GM21723 (cell line): ENCODE results near the gene MTRR.
A peak's percentile ranks its signal among the peaks of the same experiment; 100 is the strongest.

Experiments
- ATAC-seq: cut with Tn5 transposase; IDR thresholded peaks from one replicate; pipeline ENCODE4 v1.9.1; 2021; ENCODE audit warnings: mild to moderate bottlenecking, moderate library complexity; ENCODE audit not compliant: unreplicated experiment

MTRR gene

DNA sequence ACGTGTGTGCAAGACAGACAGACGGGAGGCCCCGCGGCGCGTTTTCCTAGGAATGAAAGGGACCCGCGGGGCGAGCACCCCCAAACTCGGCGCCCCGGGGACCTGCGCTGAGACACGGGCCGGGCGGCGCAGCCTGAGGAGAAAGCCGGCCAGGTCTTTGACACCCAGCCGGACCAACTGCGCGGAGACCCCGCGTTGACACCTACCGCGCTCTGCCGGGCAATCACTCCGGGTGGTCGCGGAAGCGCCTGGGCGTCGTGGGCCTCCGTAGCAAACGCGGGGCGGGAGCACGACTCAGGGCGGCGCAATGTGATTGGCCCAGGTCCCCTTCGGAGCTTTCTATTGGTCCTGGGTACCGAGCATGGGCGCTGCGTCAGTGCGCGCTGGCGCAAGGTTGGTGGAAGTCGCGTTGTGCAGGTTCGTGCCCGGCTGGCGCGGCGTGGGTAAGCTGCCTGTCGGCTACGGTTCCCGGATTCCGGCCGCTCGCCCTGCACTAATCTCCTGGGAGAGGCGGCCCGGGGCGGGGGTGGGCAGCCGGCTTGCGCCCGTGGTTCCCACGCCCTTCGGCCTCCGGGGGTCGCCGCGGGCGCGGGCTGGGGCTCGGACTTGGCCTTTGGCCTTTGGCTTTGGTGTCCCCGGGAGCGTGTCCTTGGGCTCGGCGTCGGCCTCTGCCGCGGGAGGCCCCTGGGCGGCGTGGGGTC, at the start of gene MTRR, which contains the start of gene FASTKD3:
Gene MTRR, plus strand, starts transcription at position 376 of the 701 bp plus-strand sequence. CDS start 1,647 bp downstream, outside the sequence.
Gene FASTKD3, minus strand, starts transcription at position 259 of the 701 bp plus-strand sequence. CDS start 948 bp downstream, outside the sequence.
- peak; percentile 96 for ATAC-seq

DNA sequence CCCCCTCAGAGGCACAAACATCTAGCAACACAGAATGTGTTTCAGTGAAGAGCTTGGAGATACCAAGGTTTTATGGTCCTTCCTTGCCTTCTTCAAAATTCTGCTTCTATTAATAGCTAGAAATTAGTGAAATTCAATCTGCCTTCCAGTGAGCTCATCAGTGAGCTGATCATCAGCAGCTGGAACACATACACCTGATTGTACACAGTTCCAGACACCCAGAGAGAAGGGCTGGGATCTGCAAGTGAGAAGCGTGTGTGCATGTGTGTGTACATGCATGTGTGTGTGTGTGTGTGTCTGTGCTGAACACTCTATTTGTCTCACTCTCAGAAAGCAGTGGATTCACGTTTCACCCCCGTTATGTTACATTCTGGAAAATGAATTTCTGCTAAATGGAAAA, 46.5 kb upstream of the MTRR start:
- ATAC-seq: no peak

DNA sequence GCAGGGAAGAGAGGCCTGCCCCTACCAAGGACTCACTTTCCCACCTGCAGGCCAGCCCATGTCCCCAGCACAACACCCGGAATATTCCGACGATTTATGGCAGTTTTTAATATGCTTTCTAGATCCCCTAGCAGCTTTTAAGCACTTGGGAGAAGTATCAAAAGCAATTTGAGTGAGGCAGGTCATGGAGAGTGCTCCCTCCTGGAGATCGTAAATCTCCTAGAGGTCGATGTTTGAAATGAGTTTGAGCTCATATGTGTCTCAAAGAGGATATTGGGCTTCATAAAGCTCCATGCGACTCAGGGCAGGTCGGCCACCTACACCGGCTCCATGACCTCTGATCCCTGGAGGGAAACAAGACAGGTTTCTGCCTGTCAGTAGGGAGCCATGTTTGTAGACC, 45.4 kb upstream of the MTRR start:
- ATAC-seq: no peak

DNA sequence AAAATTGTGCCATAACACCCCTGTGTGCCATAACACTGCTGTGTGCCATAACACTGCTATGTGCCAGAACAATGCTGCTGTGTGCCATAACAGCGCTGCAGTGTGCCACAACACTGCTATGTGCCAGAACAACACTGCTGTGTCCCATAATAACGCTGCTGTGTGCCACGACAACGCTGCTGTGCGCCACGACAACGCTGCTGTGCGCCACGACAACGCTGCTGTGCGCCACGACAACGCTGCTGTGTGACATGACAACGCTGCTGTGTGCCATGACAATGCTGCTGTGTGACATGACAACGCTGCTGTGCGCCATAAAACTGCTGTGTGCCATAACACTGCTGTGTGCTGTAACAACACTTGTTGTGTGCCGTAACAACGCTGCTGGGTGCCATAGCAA, 44.0 kb upstream of the MTRR start:
- no peak for ATAC-seq

DNA sequence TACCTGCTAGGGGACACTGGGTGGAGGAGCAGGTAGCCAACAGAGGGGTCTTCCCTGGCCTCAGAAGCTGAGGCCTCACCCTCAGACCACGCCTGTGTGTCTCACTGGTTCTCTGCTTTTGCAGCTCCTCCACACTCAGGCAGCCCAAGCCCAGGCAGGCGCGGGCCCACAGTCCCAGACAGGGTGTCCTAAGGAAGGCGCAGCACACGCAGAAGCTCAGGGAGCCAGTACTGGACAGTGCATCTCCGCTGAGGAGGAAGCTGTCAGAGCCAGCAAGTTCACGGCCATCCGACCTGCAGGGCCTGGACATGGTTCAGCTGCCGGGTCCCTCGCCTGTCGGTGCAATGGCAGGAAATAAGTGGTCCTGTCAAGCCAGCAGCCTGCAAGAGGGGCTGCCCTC, 43.3 kb upstream of the MTRR start:
- ATAC-seq: no peak

DNA sequence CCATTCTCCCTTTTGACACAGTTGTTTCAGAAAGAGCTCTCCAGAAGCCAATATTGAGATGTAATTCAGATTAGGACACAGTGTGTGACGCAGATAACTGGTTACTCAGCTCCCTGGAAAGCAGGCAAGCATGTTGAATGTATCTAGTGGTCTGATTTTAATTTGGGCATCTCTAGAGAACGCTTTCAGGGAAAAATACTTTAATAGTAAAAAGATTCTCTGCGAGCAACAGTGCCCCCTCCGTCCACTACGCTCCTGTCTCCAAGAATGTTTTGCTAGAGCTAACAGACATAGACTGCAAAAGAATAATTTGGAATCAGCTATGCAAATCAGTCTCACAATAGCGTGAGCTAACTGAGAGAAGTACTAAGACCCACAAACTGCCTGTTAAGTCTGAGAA, 41.3 kb upstream of the MTRR start:
- no peak for ATAC-seq

DNA sequence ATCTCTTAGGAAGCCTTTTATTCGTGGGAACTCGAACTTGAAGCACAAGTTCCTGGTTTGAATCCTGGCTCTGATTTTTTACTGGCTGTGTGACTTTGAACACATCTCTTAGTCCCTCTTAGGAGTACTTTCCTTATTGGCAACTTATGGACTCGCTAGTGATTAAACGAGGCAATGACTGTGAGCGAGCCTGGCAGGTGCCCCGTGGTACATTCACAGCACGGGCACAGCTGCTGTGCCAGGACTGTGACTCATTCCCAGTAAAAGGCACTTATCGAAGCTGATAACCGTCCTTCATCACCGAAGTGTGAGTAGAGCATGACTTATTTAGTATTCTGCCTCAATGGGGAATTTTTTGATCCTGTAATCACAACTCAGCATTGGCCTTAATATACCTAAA, 40.7 kb upstream of the MTRR start:
- no peak for ATAC-seq

DNA sequence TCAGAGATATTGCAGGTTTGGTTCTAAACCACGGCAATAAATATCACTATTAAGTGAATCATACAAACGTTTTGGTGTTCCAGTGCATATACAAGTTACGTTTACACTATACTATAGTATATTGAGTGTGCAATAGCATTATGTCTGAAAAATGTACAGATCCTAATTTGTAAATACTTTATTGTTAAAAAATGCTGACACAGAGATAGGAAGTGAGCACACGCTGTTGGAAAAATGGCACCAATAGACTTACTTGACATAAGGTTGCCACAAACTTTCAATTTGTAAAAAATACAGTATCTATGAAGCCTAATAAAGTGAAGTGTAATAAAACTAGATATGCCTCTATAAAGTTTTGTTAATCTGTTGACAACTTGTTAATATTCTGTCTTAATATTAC, 34.0 kb upstream of the MTRR start:
- ATAC-seq: no peak

DNA sequence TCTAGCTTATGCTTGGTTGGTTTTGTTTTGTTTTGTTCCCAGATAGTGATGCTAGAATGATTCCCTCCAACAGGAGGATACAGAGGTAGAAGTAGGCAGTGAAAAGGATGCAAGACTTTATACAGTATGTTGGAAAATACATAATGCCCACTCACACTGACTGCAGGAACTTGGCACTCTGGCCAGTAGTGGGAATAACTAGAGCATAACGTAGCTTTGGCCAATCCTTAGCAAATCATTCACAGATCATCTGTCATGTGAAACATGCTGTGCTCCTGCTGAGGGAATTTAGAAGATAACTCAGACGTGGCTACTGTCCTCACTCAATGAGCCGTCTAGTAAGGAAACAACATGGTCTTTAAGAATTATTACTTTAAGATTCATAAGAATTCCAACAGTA, 31.5 kb upstream of the MTRR start:
- ATAC-seq: no peak

DNA sequence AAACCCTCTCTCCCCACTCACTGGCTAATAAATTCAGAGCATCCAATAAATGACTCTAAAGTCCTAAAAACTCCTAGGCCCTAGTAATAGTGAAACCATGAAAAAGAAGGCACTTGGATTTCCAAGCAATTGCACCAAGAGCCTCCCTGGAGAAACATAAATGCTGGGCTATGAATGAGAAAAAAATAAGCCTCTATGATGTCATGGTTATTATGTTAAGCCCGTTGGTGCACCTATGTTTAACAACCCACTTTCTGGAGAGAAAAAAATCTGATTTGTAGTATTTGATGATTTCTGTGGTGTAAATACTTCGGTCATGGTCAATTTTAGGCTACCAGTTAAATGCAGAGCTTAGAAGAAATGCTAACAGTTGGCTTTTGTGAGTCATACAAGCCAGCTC, 26.4 kb upstream of the MTRR start:
- ATAC-seq: no peak

DNA sequence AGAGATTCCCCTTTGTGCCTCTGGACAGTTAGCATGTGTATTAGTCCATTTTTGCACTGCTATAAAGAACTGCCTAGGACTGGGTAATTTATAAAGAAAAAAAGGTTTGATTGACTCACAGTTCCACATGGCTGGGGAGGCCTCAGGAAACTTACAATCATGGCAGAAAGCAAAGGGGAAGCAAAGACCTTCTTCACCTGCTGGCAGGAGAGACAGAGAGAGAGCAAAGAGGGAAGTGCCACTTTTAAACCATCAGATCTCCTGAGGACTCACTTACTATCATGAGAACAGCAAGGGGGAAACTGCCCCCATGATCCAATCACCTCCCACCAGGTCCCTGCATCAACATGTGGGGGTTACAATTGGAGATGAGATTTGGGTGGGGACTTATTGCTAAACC, 24.0 kb upstream of the MTRR start:
- no peak for ATAC-seq

DNA sequence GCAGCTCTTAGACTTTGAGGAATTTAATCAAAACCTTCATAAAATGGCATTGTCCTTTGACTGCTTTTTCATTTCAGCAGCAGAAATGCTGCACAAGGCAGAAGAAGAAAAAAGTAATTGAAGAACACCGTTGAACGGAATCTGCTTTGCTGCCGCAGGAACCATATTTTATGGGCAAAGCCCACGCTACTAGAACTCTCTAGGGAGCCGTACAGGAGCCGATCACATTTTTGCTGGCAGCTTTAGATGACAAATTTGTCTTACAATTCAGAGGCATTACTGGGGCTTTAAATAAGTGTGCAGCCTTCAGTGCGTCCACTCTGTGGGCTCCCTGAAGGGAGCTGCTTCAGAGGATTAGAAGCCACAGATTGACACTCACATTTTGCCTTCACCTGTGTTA, 23.4 kb upstream of the MTRR start:
- no peak for ATAC-seq

DNA sequence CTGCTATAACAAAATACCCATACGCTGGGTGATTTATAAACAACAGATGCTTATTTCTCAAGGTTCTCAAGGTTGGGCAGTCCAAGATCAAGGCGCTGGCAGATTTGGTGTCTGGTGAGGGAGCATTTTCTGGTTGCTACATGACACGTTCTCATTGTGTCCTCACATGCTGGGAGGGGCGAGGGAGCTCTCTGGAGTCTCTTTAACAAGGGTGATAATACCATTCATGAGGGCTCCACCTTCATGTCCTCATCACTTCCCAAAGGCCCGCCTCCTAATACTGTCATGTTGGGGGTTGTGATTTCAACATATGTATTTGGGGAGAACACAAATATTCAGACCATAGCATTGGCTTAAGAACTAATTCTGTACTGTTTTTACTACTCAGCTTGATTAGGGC, 22.6 kb upstream of the MTRR start:
- no peak for ATAC-seq

DNA sequence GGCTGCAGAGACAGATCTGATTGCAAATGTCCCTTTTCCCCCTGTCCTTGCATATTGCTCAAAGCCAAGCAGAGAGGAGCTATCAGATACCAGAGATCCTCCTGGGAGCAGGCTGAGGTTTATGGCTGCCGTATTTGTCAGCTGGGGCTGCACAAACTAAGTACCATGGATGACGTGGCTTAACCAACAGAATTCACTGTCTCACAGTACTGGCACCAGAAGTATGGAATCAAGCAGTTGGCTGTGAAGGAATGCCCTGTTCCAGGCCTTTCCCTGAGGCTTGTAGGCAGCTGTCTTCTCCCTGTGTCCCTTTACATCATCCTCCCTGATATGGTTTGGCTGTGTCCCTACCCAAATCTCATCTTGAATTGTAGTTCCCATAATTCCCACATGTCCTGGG, 20.7 kb upstream of the MTRR start:
- ATAC-seq: no peak

DNA sequence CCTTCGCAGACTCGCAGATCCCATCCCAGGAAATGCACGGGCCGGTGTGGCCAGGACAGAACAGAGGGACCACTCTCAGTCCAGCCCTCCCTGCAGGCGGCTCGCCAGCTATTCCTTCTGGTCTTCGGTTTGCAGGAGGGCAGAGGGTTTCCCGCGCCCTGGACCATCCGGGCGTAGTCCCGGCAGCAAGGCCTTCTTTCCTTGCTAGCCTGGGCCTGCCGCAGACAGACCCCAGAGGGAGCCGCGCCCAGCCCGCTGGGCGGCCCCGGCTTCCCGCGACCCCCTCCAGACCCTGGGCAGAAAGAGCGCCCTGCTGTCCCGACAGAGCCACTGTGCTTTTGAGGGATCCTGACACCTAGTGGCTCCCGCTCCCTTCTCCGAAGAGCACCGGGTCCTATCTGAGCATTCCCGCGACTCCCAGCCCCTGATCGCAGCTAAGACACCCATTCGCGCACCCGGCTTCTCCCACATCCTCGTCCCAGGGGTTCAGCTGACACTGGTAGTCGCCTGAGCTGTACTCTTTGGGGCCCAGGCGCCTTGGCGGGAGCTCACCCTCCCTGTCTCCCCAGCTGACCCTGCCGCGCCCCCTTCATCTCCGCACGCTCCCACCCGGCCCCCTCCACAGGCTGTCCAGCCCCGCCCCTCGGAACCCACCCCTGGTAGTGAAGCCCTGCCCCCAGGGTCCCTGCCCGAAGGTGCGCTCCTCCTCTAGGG, 19.1 kb upstream of the MTRR start:
- ATAC-seq: no peak

DNA sequence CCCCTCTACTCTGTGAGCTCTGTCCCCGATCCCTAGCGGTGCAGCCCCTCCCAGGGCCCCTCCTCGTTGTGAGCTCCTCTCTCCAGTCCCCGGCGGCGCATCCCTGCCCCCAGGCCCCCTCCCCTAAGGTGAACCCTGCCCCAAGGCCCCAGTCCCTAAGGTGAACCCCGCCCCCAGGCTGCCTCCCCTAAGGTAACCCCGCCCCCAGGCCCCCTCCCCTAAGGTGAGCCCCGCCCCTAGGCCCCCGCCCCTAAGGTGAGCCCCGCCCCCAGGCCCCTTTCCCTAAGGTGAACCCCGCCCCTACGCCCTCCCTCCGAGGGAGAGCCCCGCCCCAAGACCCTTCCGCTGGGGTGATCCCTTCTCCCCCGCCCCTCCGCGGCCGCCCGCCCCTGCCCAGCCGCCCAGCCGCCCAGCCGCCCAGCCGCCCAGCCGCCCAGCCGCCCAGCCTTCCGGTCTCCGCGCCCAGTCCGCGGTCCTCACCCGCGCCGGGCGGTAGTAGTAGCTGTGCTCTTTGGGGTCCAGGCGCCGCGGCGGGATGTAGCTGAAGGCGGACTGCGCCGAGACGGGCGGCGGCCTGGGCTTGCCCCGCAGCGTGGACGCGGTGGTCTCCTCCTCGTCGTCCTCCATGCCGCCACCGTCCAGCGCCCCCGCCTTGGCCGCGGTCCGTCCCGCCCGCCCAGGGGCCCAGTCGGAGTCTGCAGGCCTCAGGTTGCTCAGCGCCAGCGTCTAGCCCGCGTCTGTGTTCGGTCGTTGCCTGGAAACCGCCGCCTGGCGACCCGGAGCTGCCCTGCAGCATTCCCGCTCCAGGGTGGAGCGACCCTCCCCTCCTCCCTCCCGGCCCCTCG, 18.3 kb upstream of the MTRR start, which contains the start of gene CFAP90:
Gene CFAP90, minus strand, starts transcription at position 739 of the 845 bp plus-strand sequence. Its CDS starts 112 bp downstream, at position 627.
- no peak for ATAC-seq

DNA sequence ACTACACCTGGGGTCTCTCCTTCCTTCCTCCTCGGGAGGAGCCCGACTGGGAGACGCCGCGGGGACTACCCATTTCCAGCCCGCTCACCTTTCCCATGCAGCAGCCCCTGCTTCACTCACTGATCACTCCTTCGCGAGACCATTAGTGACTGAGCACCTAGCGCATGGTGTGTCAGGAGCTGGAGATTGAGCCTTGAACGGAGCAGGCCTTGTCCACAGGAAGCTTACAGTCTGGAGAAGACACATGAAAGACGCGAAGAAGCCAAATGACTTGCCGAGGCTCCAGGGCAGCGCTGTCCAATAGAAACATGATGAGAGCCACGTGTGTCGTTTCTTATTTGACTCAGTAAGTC, 17.7 kb upstream of the MTRR start:
- no peak for ATAC-seq

DNA sequence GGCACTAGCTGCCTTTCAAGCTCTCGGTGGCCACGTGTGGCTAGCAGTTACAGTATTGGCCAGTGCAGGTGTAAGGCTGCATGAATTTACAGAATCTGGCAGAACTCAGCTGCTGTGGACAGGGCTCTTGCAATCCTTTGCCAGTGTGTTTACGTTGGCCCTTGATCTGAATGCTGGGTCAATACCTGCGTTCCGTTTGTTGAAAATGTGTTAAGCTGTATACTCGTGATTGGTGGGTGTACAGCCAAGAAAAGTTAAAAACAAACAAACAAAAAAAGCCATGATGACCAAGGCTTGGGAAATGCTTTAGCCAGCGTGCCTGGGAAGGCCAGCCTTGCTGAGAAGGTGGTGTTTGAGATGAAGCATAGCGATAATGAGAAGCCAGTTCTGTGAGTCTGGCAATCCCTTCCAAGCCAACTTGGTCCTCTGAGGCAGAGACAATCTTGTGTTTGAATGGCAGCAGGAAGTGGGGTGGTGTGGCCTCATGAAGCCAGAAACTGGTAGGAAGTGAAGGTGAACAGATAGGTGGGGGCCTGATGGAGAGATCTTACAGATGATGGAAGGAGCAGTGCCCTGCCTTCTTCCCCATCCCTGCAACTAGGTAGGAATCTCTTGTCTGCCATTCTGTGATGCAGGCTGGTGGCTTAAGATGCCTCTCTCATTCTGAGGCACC, 17.2 kb upstream of the MTRR start:
- ATAC-seq: no peak

DNA sequence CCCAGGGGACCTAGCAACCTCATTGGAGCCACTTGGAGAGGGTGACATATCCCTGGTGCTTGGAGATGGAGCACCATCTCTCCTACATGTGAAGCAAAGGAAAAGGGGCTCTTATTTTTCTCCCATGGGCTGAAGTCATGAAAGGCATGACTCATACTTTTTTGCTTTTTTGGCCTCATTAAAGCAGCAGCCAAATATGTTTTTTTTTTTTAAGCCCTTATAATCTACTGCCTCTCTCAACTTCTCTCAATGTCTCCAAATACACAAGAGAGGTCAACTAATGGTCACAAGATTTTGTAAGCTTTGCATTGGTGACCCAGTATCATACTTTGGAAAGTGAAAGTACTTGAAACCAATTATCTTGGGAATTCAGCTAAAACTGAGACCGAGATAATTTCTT, 16.4 kb upstream of the MTRR start:
- ATAC-seq: no peak

DNA sequence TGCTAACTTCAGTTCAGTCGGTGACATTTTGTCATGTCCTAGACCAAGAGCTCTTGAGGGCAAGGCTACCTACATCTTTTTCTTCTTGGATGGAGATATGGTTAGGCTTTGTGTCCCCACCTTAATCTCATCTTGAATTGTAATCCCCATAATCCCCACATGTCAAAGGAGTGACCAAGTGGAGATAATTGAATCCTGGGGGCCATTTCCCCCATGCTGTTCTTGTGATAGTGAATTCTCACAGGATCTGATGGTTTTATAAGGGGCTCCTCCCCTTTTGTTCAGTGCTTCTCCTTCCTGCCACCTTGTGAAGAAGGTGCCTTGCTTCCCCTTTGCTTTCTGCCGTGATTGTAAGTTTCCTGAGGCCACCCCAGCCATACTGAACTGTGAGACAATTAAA, 16.0 kb upstream of the MTRR start:
- ATAC-seq: no peak

DNA sequence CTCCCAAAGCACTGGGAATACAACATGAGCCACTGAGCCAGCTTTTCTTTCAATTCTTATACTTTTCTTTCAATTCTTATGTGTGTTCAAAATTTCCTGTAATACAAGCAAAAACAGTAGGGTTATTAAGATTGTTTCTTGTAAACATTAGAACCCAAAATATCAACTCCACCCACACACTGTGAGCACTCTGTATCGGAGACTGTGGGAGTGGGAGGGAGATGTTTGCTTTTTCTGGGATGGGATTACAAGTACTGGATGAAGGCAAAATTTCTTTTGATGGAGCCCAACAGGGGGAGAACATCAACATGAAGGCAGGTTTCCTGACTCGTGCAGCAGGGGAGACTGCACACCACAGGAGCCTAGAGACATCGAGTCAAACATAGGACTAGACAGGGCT, 13.3 kb upstream of the MTRR start:
- no peak for ATAC-seq
